Measurements from ENCODE around the gene LKAAEAR1. TPM values are rescaled to one million over a fixed set of nuclear protein-coding genes. Genes with fewer than 3 reads are reported as not detected.

Gene LKAAEAR1
- total and polyA plus RNA-seq, 2 donors from 2014 or later: 0.31 TPM; not detected in 1

GRCh38 chr20:64099880-64100565 lies 15.8 kb upstream of the LKAAEAR1 start:
- Histone ChIP-seq H3K4me1 (ENCODE audit: control insufficient read depth in 2 of 3, insufficient read depth in 2 of 3, low read depth in 1 of 3, low read length in 3 of 3) (no peaks in the 10 kb centered on the region), H3K36me3 (ENCODE audit: control insufficient read depth in 2 of 3, insufficient read depth in 3 of 3, low read length in 3 of 3) (no peaks in the 10 kb centered on the region), H3K4me3 (ENCODE audit: low read length in 3 of 3) (no peak overlapping the region), H3K27ac (ENCODE audit: low read depth in 2 of 2, low read length in 2 of 2) (no peak overlapping the region), H3K27me3 (ENCODE audit: control insufficient read depth, insufficient read depth, low read length) (peaks cover 2% of the 10 kb centered on the region), H3K9ac (ENCODE audit: low read length in 3 of 3) (no peak overlapping the region), H3K9me3 (ENCODE audit: control insufficient read depth in 2 of 3, insufficient read depth in 1 of 3, low read length in 3 of 3) (peaks cover 0 to 2% (median 0%) of the 10 kb centered on the region in 3 donors)
- FAIRE-seq (no peak), DNase-seq (no peak)
- no peak for TF ChIP-seq CTCF (IDR thresholded peaks at IDR 0.05; ENCODE audit: borderline replicate concordance, extremely low read depth, insufficient read depth)
- intact Hi-C loops (cut with DNase I): no loop called here

- DNase-seq (peak in 1 of 5 donors; percentile 65), FAIRE-seq (no peak)
- Histone ChIP-seq H3K27me3 (ENCODE audit: control insufficient read depth, insufficient read depth, low read length) (peaks cover 2% of the 10 kb centered on the region), H3K36me3 (ENCODE audit: control insufficient read depth in 2 of 3, insufficient read depth in 3 of 3, low read length in 3 of 3) (no peaks in the 10 kb centered on the region), H3K9me3 (ENCODE audit: control insufficient read depth in 2 of 3, insufficient read depth in 1 of 3, low read length in 3 of 3) (peaks cover 0 to 2% (median 0%) of the 10 kb centered on the region in 3 donors), H3K4me3 (ENCODE audit: low read length in 3 of 3) (no peak overlapping the region), H3K4me1 (ENCODE audit: control insufficient read depth in 2 of 3, insufficient read depth in 2 of 3, low read depth in 1 of 3, low read length in 3 of 3) (no peaks in the 10 kb centered on the region), H3K9ac (ENCODE audit: low read length in 3 of 3) (no peak overlapping the region), H3K27ac (ENCODE audit: low read depth in 2 of 2, low read length in 2 of 2) (no peak overlapping the region)
- intact Hi-C loops (cut with DNase I): no loop called here
- no peak for TF ChIP-seq CTCF (IDR thresholded peaks at IDR 0.05; ENCODE audit: borderline replicate concordance, extremely low read depth, insufficient read depth)
Measured at GRCh38 chr20:64099086-64099786, 15.0 kb upstream of the LKAAEAR1 start.

GRCh38 chr20:64098471-64099013 lies 14.3 kb upstream of the LKAAEAR1 start:
- Histone ChIP-seq H3K36me3 (ENCODE audit: control insufficient read depth in 2 of 3, insufficient read depth in 3 of 3, low read length in 3 of 3) (no peaks in the 10 kb centered on the region), H3K9me3 (ENCODE audit: control insufficient read depth in 2 of 3, insufficient read depth in 1 of 3, low read length in 3 of 3) (peaks cover 0 to 2% (median 0%) of the 10 kb centered on the region in 3 donors), H3K27ac (ENCODE audit: low read depth in 2 of 2, low read length in 2 of 2) (no peak overlapping the region), H3K9ac (ENCODE audit: low read length in 3 of 3) (no peak overlapping the region), H3K4me1 (ENCODE audit: control insufficient read depth in 2 of 3, insufficient read depth in 2 of 3, low read depth in 1 of 3, low read length in 3 of 3) (no peaks in the 10 kb centered on the region), H3K4me3 (ENCODE audit: low read length in 3 of 3) (no peak overlapping the region), H3K27me3 (ENCODE audit: control insufficient read depth, insufficient read depth, low read length) (peaks cover 2% of the 10 kb centered on the region)
- intact Hi-C loops (cut with DNase I): no loop called here
- no peak for FAIRE-seq
- no peak for TF ChIP-seq CTCF (IDR thresholded peaks at IDR 0.05; ENCODE audit: borderline replicate concordance, extremely low read depth, insufficient read depth)
- DNase-seq: no peak
